ENCODE measurements around the gene IRF3.

GRCh38 chr19:49696865-49697264 is 31.2 kb upstream of the IRF3 start:
- TF ChIP-seq POLR2A (IDR thresholded peaks at IDR 0.05) (no peak), CTCF (IDR thresholded peaks at IDR 0.05) (no peak)
